Right kidney (tissue), 9 donors: ENCODE results near the gene CEMIP.

Experiments used
- DNase-seq: peaks from one replicate; pipeline ENCODE4 v3.0.0-alpha.2; 2016
- long read RNA-seq, 8 donors: transcript quantifications; one replicate each; lab custom pipeline, GENCODE V29; 2026

Gene CEMIP, protein sequence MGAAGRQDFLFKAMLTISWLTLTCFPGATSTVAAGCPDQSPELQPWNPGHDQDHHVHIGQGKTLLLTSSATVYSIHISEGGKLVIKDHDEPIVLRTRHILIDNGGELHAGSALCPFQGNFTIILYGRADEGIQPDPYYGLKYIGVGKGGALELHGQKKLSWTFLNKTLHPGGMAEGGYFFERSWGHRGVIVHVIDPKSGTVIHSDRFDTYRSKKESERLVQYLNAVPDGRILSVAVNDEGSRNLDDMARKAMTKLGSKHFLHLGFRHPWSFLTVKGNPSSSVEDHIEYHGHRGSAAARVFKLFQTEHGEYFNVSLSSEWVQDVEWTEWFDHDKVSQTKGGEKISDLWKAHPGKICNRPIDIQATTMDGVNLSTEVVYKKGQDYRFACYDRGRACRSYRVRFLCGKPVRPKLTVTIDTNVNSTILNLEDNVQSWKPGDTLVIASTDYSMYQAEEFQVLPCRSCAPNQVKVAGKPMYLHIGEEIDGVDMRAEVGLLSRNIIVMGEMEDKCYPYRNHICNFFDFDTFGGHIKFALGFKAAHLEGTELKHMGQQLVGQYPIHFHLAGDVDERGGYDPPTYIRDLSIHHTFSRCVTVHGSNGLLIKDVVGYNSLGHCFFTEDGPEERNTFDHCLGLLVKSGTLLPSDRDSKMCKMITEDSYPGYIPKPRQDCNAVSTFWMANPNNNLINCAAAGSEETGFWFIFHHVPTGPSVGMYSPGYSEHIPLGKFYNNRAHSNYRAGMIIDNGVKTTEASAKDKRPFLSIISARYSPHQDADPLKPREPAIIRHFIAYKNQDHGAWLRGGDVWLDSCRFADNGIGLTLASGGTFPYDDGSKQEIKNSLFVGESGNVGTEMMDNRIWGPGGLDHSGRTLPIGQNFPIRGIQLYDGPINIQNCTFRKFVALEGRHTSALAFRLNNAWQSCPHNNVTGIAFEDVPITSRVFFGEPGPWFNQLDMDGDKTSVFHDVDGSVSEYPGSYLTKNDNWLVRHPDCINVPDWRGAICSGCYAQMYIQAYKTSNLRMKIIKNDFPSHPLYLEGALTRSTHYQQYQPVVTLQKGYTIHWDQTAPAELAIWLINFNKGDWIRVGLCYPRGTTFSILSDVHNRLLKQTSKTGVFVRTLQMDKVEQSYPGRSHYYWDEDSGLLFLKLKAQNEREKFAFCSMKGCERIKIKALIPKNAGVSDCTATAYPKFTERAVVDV (N-terminal part only)
- long read RNA-seq, donor 1, partial matches to known transcripts: 25 of 105 reads
- long read RNA-seq, donor 1, other reads (novel, unspliced or antisense): 80 of 105 reads
- long read RNA-seq, donor 2: 0 reads
- long read RNA-seq, donor 3, partial matches to known transcripts: 60 of 60 reads
- long read RNA-seq, donor 3, other reads (novel, unspliced or antisense): 0 of 60 reads
- long read RNA-seq, donor 4, full-length matches to known transcripts: 1 of 68 reads
- long read RNA-seq, donor 4, partial matches to known transcripts: 16 of 68 reads
- long read RNA-seq, donor 4, other reads (novel, unspliced or antisense): 51 of 68 reads
- long read RNA-seq, donor 5: 0 reads
- long read RNA-seq, donor 6: 0 reads
- long read RNA-seq, donor 7: 0 reads
- long read RNA-seq, donor 8, partial matches to known transcripts: 100 of 100 reads
- long read RNA-seq, donor 8, other reads (novel, unspliced or antisense): 0 of 100 reads

DNA sequence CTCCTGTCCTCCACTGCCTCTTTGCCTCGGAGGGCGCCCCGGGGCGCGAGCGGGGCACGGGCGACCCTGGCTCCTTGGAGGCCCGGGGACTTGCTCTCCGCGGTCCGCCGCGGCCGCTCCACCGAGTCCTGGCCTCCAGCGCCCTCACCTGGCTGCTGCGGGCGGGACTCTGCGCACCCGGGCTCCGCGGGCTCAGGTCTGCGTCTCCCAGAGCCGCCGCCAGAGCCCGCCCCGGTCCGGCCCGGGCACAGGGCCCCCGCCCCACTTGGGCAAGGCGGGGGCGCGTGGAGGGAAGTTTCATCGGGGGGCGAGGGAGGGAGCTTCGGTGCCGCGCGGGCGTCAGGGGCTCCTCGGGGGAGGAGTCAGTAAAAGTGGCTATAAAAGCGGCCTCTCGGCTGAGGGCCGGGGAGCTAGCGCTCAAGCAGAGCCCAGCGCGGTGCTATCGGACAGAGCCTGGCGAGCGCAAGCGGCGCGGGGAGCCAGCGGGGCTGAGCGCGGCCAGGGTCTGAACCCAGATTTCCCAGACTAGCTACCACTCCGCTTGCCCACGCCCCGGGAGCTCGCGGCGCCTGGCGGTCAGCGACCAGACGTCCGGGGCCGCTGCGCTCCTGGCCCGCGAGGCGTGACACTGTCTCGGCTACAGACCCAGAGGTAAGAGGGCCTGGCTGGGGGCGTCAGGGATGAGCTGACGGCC, at the start of gene CEMIP:
CEMIP (plus strand) TSS at position 407 of the 694 bp plus-strand sequence. CDS start 94,510 bp downstream, outside the sequence.
- peak; percentile 86 for DNase-seq

DNA sequence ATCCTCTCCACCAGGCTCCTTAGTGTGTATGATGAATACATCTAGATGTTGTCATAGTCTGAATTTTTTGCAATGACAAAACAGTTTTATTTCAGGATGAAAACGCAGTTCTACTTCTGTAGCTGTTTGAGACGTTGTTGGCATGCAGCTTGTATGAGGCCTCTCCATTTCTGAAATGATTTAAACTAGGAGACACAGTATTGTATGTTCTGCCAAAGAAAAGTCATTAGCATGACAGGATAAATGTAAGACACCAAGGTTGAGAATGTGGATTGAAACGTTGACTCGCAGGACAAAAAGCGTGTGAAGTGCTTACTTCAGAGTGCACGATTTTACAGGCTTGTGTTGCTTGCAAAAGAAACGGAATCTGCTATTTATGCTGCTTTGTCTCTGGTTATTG, 48.8 kb upstream of the CEMIP start:
- no peak for DNase-seq

DNA sequence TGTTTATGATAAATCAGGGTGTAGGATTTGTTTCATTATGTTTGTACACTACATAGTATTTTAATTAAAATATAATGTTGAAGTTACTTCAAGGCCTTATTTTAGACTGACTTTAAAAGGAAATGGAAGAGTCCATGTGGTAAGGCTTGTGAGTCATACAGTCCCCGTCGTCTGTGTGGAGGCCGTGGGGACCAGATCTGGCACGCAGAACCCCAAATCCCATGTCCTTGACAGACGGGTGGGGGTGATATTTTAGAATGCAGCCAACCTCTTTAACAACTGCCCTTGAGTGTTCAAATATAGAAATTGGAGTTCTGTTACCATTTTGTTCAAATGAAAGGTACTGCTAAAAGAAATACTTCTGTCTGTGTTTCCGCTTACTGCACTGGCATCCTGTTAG, 48.2 kb upstream of the CEMIP start:
- no peak for DNase-seq

DNA sequence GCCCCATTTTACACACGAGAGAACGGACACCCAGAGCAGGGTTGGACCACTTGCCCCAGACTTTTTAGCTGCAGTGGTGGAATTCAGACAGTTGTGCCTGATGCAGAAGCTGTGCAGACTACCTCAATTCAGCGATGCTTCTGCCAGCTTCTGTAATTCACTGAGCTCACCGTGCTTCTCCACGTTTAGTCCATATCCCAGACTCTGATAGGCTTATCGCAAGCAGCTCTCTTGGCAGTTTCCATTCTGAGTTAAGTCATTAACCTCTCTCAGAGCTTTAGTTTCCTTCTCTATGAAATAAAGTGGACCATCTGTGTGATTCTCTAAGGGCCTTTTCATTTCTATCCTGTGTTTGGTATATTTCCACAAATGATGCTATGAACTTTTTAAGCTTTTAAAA, 47.0 kb upstream of the CEMIP start:
- no peak for DNase-seq

DNA sequence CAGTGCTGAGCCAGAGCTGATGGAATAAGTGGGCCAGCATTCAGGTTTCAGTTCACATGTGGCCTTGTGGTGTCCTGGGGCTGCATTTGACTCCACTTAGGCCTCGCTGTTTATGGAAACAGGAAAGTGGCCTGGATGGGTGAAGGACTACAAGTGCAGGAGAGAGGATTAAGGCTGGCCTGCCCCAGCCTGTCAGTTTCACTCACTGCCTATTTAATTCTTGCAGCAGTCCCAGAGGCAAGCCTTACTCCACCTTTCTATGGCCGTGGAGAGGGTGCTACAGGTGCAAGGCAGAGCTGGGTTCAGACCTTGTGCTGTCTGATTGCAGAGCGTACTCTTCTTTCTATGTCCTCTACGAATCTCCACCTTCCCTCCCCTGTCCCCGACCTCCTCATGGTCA, 46.4 kb upstream of the CEMIP start:
- DNase-seq: no peak

DNA sequence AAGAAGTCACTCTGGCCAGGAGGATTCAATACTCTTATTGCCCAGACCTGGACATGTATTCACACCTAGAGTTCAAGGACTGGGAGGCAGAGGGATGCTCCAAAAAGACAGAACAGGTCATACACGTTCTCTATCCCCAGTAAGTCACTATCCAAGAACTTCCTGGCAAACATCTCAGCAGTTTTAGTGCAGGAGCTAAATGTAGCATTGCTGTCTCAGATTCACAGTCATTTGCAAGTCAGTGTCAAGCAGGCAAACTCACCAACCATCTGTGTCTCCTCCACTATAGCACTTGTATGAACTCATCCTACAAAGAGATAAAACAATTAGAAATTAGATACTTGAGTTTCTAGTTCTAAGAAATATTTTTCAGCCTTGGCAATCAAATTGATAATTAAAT, 45.7 kb upstream of the CEMIP start:
- DNase-seq: no peak

DNA sequence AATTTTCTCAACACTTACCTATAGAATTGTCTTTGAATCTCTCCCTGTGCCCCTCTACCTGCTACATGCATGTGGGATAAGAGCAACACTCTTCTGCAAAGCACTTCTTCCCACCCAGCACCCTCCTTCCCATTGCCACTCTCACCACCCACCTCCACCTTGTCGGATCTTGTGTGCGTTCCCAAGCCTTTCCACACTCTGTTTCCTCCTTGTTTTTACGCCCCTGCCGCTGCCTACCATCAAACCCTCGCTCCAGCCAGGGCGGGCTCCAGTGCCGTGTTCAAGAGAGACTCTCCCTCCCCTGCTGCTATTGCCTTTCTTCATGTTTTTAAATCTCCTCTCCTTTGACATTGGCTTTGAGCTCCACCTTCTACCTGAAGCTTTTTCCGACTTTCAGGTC, 43.8 kb upstream of the CEMIP start:
- DNase-seq: no peak

DNA sequence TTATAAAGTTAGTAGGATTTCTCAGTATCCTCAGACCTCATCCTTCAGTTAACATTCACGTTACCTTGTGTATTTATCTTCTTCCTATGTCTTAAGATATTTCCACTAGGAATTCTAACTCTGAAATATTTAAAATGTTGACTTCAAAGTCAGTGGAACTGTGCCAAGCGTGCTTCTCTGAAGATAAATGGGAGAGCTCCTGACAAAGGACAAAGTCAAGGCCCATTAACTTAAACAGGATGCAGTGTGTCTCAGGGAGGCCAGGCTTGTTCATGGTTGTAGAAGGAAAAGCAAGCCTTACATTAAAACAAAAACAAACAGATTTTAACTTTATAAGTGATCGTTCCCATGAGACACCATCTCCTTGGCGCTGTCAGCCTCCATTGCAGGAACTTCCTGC, 42.6 kb upstream of the CEMIP start:
- no peak for DNase-seq

DNA sequence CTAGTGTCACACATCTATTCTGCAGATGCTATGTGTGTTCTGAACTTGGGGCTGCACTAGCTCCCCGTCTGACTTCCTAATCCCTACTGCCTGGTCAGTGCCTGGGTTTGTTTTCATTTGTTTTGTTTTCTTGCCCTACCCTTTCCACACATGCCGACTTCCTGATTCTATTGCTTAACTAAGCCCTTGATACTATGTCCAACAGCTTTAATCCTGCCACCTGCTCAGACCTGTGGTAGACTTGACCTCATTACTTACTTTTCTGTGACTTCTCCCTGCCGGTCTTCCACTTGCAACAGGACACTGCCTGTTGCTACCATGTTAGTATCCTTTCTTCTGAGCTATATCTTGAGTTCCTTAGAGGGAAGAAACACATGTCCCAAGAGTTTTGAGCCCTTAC, 39.3 kb upstream of the CEMIP start:
- no peak for DNase-seq

DNA sequence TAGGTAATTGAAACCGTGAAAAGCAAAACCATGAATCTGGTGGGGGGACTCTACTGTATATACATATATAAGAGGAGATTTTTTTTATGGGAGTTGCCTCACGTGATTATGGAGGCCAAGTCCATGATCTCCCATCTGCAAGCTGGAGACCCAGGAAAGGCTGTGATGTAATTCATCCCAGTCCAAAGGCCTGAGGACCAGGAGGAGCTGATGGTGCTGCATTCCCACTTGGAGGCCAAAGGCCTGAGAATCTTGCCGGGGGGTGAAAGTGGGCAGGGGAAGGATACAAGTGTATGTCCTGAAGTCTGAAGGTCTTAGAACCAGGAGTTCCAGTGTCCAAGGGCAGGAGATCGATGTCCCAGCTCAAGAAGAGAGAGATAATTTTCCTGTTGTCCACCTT, 37.1 kb upstream of the CEMIP start:
- no peak for DNase-seq

DNA sequence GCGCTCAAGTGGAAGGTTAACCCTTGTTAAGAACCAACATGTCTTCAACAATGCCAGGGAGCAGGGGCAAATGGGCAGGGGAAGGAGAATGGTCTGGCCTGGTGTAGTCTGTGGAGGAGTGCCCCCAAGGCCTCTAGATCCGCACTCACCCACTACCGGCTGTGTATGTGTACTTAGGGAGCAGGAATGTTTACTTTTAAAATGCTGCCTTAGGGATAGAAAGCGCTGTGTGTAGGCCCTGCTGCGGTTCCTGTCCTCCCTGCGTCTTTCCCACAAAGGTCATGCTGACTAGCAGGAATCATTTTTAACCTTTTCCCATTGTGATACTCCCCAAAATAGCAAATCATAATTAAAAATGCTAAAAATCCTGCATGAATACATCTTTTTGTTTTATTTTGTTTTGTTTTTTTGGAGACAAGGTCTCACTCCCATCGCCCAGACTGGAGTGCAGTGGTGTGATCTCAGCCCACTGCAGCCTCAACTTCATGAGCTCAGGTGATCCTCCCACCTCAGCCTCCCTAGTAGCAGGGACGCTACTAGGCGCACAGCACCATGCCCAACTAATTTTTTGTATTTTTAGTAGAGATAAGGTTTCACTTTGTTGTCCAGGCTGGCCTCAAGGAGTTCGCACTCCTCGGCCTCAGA, 35.9 kb upstream of the CEMIP start:
- no peak for DNase-seq

DNA sequence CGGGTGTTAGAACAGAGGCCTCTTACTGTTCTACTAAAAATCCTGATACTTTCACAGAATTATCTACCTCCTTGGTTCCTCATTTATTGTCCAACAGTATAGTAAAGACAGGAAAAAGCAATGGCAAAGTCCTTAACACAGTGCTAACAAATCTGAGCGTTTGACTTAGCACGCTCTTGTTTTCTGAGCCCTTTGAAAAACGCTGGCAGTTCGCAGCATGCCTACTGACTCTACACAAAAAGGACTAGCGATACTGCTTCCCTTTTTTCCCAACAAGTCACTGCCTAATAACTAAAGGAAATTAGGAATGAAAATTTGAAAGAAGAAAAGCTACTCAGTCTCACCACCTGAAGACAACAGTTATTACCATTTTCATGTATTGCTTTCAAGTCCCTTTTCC, 34.8 kb upstream of the CEMIP start:
- no peak for DNase-seq

DNA sequence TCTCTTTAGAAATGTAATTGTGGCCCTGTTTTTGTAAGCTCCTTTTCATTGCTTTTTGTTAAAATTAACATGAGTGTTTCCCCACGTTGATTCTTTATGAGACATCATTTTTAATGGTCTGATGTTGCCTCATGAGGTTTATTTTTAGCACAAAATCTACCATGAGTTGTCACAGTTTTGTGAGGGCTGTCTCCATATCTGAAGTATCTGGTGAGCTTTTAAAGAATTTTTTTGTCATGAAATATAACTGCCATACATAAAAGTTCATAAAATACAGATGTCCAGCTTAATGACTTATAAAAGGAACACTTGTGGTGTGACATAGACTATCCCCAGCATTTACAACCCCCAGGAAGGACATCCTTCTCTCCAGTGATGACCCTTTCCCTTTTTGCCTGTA, 34.3 kb upstream of the CEMIP start:
- DNase-seq: no peak

DNA sequence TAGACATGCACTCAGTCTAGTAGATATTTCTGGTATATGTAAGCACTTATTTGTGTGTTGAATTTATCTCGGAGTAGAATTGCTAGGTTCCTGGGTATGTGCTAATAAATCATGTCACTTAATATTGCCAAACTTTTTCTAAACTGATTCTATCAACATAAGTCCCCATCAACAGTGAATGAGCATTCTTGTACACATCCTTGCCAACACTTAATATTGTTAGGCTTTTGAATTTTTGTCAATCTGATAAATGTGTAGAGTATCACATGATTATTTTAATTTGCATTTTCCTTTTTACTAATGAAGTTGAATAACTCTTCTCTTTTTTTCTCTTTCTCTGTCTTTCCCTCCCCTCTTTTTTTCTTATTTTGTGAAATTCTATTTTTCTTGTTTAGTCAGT, 33.3 kb upstream of the CEMIP start:
- no peak for DNase-seq

DNA sequence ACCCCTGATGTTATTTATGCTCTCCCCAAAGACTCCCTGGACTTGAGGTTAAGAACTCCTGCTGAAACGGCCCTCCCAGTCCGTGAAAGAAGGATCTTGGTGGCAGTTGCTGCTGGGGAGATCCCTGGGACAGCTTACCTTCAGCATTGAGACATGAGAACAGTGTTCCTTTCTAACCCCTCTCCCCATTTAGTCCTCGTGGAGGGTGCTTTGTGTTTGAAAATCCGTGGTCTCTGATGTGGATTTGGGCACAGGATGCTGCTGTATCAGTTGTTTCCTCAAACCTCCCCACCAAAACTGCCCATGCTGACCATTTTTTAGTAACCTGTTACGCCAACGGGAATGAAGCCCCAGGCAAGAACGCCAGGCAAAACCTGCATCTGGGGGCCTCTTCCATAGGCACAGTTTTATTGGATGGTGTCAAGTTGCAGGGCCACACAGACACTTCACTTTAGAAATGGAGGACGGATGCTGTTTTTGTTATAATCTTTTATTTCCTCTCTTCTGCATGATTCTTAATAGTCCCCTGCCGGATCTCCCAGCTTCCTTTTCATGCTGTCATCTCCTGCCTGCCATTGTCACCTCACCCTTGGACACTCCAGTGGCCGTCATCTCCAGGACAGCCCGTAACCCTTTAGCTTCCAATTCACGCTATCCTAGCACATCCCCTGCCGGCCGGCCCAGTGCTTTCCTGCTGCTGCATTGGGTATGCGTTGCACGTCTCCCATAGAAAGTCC, 31.7 kb upstream of the CEMIP start:
- peak; percentile 47 for DNase-seq

DNA sequence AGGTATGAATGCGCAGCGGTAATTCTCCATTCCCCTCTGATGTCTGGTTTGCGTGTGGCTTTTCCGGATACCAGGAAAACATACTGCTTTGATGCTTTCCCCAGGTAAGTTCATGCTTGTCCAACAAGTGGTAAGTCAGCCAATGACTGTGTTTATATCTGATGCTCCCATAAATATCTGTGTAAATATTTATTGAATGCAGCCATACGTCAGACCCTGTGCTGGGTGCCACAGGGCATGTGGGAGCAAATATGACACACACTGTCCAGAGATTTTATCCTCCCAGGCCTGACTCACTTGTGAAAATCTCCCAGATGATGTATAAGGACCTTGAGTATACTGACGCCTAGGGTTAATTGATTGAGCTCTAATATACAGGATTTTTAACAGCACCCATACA, 29.6 kb upstream of the CEMIP start:
- DNase-seq: no peak

DNA sequence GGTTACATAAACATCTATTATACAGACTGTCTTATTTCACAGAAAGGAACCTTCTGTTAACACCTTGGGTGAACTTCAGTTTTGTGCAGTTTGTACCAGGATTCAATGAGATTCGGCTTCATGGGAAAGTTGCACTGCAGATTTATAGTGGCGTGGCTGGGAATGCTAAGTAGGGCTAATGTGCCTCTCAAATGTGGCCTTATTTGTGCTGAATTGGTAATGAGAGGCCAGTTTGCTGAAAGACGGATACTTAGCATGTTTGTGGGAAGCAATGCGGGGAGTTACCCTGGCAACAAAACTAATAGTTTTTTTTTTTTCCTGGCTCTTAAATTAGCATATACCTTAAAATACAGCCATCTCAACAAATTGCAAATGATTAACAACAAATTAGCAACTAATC, 28.6 kb upstream of the CEMIP start:
- no peak for DNase-seq

DNA sequence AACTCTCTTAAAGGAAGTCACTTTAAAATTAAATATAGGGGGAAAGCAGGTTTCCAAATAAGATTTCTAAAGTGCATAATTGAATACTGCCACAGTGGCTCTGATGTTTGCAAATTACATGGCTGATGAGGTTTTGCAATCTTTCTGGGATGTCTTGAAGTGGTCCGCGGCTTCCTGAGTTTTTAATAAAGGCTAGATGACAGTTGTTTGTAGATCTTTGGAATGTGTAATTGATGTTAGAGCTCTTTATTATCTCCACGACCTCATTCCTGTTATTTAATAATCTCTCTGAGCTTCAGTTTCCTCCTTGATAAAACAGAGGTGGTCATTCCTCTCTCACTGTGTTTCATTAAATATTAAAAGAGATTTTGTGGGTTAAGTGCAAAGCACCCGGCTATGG, 27.0 kb upstream of the CEMIP start:
- no peak for DNase-seq

DNA sequence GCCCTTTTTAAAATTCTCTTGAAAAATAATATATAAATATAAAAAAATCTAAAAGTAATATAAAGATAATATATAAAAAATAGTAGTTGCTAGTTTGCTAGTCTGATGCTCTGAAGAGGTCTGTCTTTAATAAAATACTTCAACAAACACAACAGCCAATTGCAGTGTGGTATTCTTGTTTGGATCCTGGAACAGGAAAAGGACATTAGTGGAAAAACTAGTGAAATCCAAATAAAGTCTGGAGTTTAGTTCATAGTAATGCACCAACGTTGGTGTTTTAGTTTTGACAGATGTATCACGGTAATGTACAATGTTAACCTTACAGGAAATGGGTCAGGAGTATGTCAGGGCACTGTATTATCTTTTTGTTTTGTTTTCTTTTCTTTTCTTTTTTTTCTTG, 26.0 kb upstream of the CEMIP start:
- no peak for DNase-seq

DNA sequence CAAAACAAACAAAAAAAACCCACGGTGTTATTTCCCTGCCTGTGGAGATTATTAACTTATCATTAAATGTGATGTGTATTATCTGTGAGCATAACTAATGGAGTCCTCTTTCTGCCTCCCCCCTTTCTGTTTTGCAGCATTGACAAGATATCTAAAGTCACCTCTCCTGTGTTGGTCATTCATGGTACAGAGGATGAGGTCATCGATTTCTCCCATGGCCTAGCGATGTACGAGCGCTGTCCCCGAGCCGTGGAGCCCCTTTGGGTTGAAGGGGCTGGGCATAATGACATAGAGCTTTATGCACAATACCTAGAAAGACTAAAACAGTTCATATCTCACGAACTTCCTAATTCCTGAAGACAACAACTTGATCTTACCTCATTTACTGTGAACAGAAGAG, 25.2 kb upstream of the CEMIP start:
- no peak for DNase-seq
